ENCODE results near the gene NDUFA11.

The NDUFA11 gene

GRCh38 chr19:5903624-5904351 lies at the start of gene NDUFA11:
Gene NDUFA11, minus strand, starts transcription at chr19:5903790. Its CDS starts 82 bp downstream, at chr19:5903708.
- H3K27me3 ChIP-seq (ENCODE audit: control insufficient read depth, insufficient read depth, low read length), result no peaks in the 10 kb centered on the region
- peak within 1 kb of the TSS; percentile 99 for H3K9ac ChIP-seq (ENCODE audit: low read depth, low read length)
- H3K36me3 ChIP-seq (ENCODE audit: control insufficient read depth, insufficient read depth, low read length), result peaks cover 7% of the 10 kb centered on the region
- peak within 1 kb of the TSS; percentile 98 for H3K4me3 ChIP-seq (ENCODE audit: low read depth, low read length)
- H3K4me1 ChIP-seq (ENCODE audit: control insufficient read depth, insufficient read depth, low read length), result no peaks in the 10 kb centered on the region
- H3K9me3 ChIP-seq (ENCODE audit: control insufficient read depth, insufficient read depth, low read length), result no peaks in the 10 kb centered on the region

GRCh38 chr19:5953030-5953589 lies 49.5 kb upstream of the NDUFA11 start:
- peaks cover 73% of the 10 kb centered on the region for H3K4me1 ChIP-seq (ENCODE audit: control insufficient read depth, insufficient read depth, low read length)
- no peak overlapping the region for H3K9ac ChIP-seq (ENCODE audit: low read depth, low read length)
- H3K27me3 ChIP-seq (ENCODE audit: control insufficient read depth, insufficient read depth, low read length), result no peaks in the 10 kb centered on the region

GRCh38 chr19:5952193-5953029 lies 48.8 kb upstream of the NDUFA11 start:
- Histone ChIP-seq H3K4me1 (ENCODE audit: control insufficient read depth, insufficient read depth, low read length) (peaks cover 66% of the 10 kb centered on the region), H3K9ac (ENCODE audit: low read depth, low read length) (no peak overlapping the region), H3K9me3 (ENCODE audit: control insufficient read depth, insufficient read depth, low read length) (no peaks in the 10 kb centered on the region), H3K36me3 (ENCODE audit: control insufficient read depth, insufficient read depth, low read length) (peaks cover 10% of the 10 kb centered on the region), H3K4me3 (ENCODE audit: low read depth, low read length) (no peak overlapping the region), H3K27me3 (ENCODE audit: control insufficient read depth, insufficient read depth, low read length) (no peaks in the 10 kb centered on the region)

More at GRCh38 chr19:5953030-5953589, 49.5 kb upstream of the NDUFA11 start:
- no peaks in the 10 kb centered on the region for H3K9me3 ChIP-seq (ENCODE audit: control insufficient read depth, insufficient read depth, low read length)
- H3K36me3 ChIP-seq (ENCODE audit: control insufficient read depth, insufficient read depth, low read length), result peaks cover 6% of the 10 kb centered on the region
- H3K4me3 ChIP-seq (ENCODE audit: low read depth, low read length), result no peak overlapping the region

GRCh38 chr19:5951338-5951861 lies 47.8 kb upstream of the NDUFA11 start:
- Histone ChIP-seq H3K9me3 (ENCODE audit: control insufficient read depth, insufficient read depth, low read length) (no peaks in the 10 kb centered on the region), H3K4me3 (ENCODE audit: low read depth, low read length) (no peak overlapping the region), H3K9ac (ENCODE audit: low read depth, low read length) (no peak overlapping the region), H3K4me1 (ENCODE audit: control insufficient read depth, insufficient read depth, low read length) (peaks cover 59% of the 10 kb centered on the region), H3K27me3 (ENCODE audit: control insufficient read depth, insufficient read depth, low read length) (no peaks in the 10 kb centered on the region), H3K36me3 (ENCODE audit: control insufficient read depth, insufficient read depth, low read length) (peaks cover 11% of the 10 kb centered on the region)

- Histone ChIP-seq H3K4me3 (ENCODE audit: low read depth, low read length) (no peak overlapping the region), H3K9ac (ENCODE audit: low read depth, low read length) (no peak overlapping the region), H3K4me1 (ENCODE audit: control insufficient read depth, insufficient read depth, low read length) (peaks cover 53% of the 10 kb centered on the region), H3K9me3 (ENCODE audit: control insufficient read depth, insufficient read depth, low read length) (no peaks in the 10 kb centered on the region), H3K36me3 (ENCODE audit: control insufficient read depth, insufficient read depth, low read length) (peaks cover 11% of the 10 kb centered on the region), H3K27me3 (ENCODE audit: control insufficient read depth, insufficient read depth, low read length) (no peaks in the 10 kb centered on the region)
Measured at GRCh38 chr19:5950741-5951140, 47.2 kb upstream of the NDUFA11 start.

GRCh38 chr19:5949792-5950305 lies 46.3 kb upstream of the NDUFA11 start:
- Histone ChIP-seq H3K36me3 (ENCODE audit: control insufficient read depth, insufficient read depth, low read length) (peaks cover 11% of the 10 kb centered on the region), H3K27me3 (ENCODE audit: control insufficient read depth, insufficient read depth, low read length) (no peaks in the 10 kb centered on the region), H3K4me3 (ENCODE audit: low read depth, low read length) (no peak overlapping the region), H3K9me3 (ENCODE audit: control insufficient read depth, insufficient read depth, low read length) (no peaks in the 10 kb centered on the region), H3K4me1 (ENCODE audit: control insufficient read depth, insufficient read depth, low read length) (peaks cover 49% of the 10 kb centered on the region), H3K9ac (ENCODE audit: low read depth, low read length) (no peak overlapping the region)

GRCh38 chr19:5948752-5949564 lies 45.4 kb upstream of the NDUFA11 start:
- H3K36me3 ChIP-seq (ENCODE audit: control insufficient read depth, insufficient read depth, low read length), result peaks cover 11% of the 10 kb centered on the region
- no peak overlapping the region for H3K4me3 ChIP-seq (ENCODE audit: low read depth, low read length)
- H3K27me3 ChIP-seq (ENCODE audit: control insufficient read depth, insufficient read depth, low read length), result no peaks in the 10 kb centered on the region
- peaks cover 41% of the 10 kb centered on the region for H3K4me1 ChIP-seq (ENCODE audit: control insufficient read depth, insufficient read depth, low read length)
- H3K9ac ChIP-seq (ENCODE audit: low read depth, low read length), result no peak overlapping the region
- no peaks in the 10 kb centered on the region for H3K9me3 ChIP-seq (ENCODE audit: control insufficient read depth, insufficient read depth, low read length)

GRCh38 chr19:5947435-5947834 lies 43.8 kb upstream of the NDUFA11 start:
- Histone ChIP-seq H3K9me3 (ENCODE audit: control insufficient read depth, insufficient read depth, low read length) (no peaks in the 10 kb centered on the region), H3K4me1 (ENCODE audit: control insufficient read depth, insufficient read depth, low read length) (peaks cover 28% of the 10 kb centered on the region), H3K36me3 (ENCODE audit: control insufficient read depth, insufficient read depth, low read length) (peaks cover 11% of the 10 kb centered on the region), H3K4me3 (ENCODE audit: low read depth, low read length) (no peak overlapping the region), H3K9ac (ENCODE audit: low read depth, low read length) (no peak overlapping the region), H3K27me3 (ENCODE audit: control insufficient read depth, insufficient read depth, low read length) (no peaks in the 10 kb centered on the region)

GRCh38 chr19:5943623-5944022 lies 40.0 kb upstream of the NDUFA11 start:
- no peaks in the 10 kb centered on the region for H3K9me3 ChIP-seq (ENCODE audit: control insufficient read depth, insufficient read depth, low read length)
- no peaks in the 10 kb centered on the region for H3K27me3 ChIP-seq (ENCODE audit: control insufficient read depth, insufficient read depth, low read length)
- H3K4me3 ChIP-seq (ENCODE audit: low read depth, low read length), result no peak overlapping the region
- peaks cover 23% of the 10 kb centered on the region for H3K36me3 ChIP-seq (ENCODE audit: control insufficient read depth, insufficient read depth, low read length)
- peaks cover 4% of the 10 kb centered on the region for H3K4me1 ChIP-seq (ENCODE audit: control insufficient read depth, insufficient read depth, low read length)
- H3K9ac ChIP-seq (ENCODE audit: low read depth, low read length), result peak overlapping the region; percentile 62

- Histone ChIP-seq H3K36me3 (ENCODE audit: control insufficient read depth, insufficient read depth, low read length) (peaks cover 24% of the 10 kb centered on the region), H3K27me3 (ENCODE audit: control insufficient read depth, insufficient read depth, low read length) (no peaks in the 10 kb centered on the region), H3K9ac (ENCODE audit: low read depth, low read length) (no peak overlapping the region), H3K9me3 (ENCODE audit: control insufficient read depth, insufficient read depth, low read length) (no peaks in the 10 kb centered on the region), H3K4me1 (ENCODE audit: control insufficient read depth, insufficient read depth, low read length) (peaks cover 2% of the 10 kb centered on the region), H3K4me3 (ENCODE audit: low read depth, low read length) (no peak overlapping the region)
Measured at GRCh38 chr19:5943045-5943444, 39.5 kb upstream of the NDUFA11 start.

GRCh38 chr19:5941673-5942072 lies 38.1 kb upstream of the NDUFA11 start:
- no peaks in the 10 kb centered on the region for H3K4me1 ChIP-seq (ENCODE audit: control insufficient read depth, insufficient read depth, low read length)
- H3K27me3 ChIP-seq (ENCODE audit: control insufficient read depth, insufficient read depth, low read length), result no peaks in the 10 kb centered on the region
- H3K4me3 ChIP-seq (ENCODE audit: low read depth, low read length), result no peak overlapping the region
- H3K36me3 ChIP-seq (ENCODE audit: control insufficient read depth, insufficient read depth, low read length), result peaks cover 31% of the 10 kb centered on the region
- H3K9me3 ChIP-seq (ENCODE audit: control insufficient read depth, insufficient read depth, low read length), result no peaks in the 10 kb centered on the region
- no peak overlapping the region for H3K9ac ChIP-seq (ENCODE audit: low read depth, low read length)

All from iPS-15b (cell line).